HCT116 (cell line): ENCODE measurements around the gene BCL6. TPM values are rescaled to one million over a fixed set of nuclear protein-coding genes. Genes with fewer than 3 reads are reported as not detected.
A peak's percentile ranks its signal among the peaks of the same experiment; 100 is the strongest.

Experiments
- ATAC-seq: fragments of 200-7000 bp; cut with Tn5 transposase; 2 replicates; pipeline ENCODE4 v1.9.1; 2020; ENCODE audit warnings: mild to moderate bottlenecking, moderate library complexity
- BruUV-seq: library from RNA; stranded (reverse); fragments of 400-500 nt; replicated peaks from 2 replicates; lab custom pipeline; 2021; lab: Mats Ljungman, UMichigan
- CTCF ChIA-PET: fragments of 300-600 bp; sonication (Branson Sonifier 250); formaldehyde crosslinking; loops from one replicate; lab custom pipeline; 2021; ENCODE audit warnings: antibody characterized with exemption; lab: Charles Lee
- POLR2A ChIA-PET: fragments of 300-600, 350-600 bp; sonication (Branson Sonifier 250); formaldehyde crosslinking; loops from one replicate; lab custom pipeline; 2021; ENCODE audit warnings: antibody characterized with exemption; lab: Charles Lee
- RAD21 ChIA-PET, 2 experiments: fragments of 300-600 bp; sonication (Branson Sonifier 250); formaldehyde crosslinking; loops; one replicate each; lab custom pipeline; 2023; ENCODE audit warnings: low total read pairs in 2 of 2; ENCODE audit not compliant: uncharacterized antibody in 2 of 2, unreplicated experiment in 2 of 2, low non-redundant PET in 1 of 2; lab: Charles Lee
- DNase-seq: peaks from one replicate; pipeline ENCODE4 v3.0.0-alpha.2; 2010; ENCODE audit warnings: low read depth, low spot score
- H2AFZ ChIP-seq: fragments of 200-600 bp; shearing (Covaris generic), sonication (generic); 2 replicates; pipeline ENCODE4 v1.6.1; 2017; ENCODE audit warnings: low read depth, mixed run types, mixed read lengths, antibody characterized with exemption, low read length; ENCODE audit not compliant: poor library complexity, severe bottlenecking
- H3K27ac ChIP-seq: 2 replicates; pipeline ENCODE4 v1.5.1; 2012; ENCODE audit warnings: low read depth, low read length
- H3K27me3 ChIP-seq: fragments of 200-600 bp; sonication (generic); 2 replicates; pipeline ENCODE4 v1.6.1; 2016; ENCODE audit warnings: mixed run types, low read length, mixed read lengths; ENCODE audit not compliant: insufficient read depth
- H3K36me3 ChIP-seq, 2 experiments: fragments of 200-500 bp in 1 of 2; fragments of 200-600 bp in 1 of 2; sonication (Bioruptor generic) in 1 of 2; sonication (generic) in 1 of 2; 2 replicates each; pipeline versions ENCODE4 v1.5.1 to v1.6.1; 2014 to 2016; ENCODE audit warnings: low read length in 2 of 2, inconsistent platforms in 1 of 2, mixed read lengths in 1 of 2, mixed run types in 1 of 2; ENCODE audit not compliant: insufficient read depth in 2 of 2, control insufficient read depth in 1 of 2
- H3K4me1 ChIP-seq, 2 experiments: fragments of 200-600 bp in 1 of 2; sonication (generic) in 1 of 2; 2 replicates each; pipeline versions ENCODE4 v1.5.1 to v1.6.1; 2012 to 2017; ENCODE audit warnings: low read length in 2 of 2, inconsistent platforms in 1 of 2, mild to moderate bottlenecking in 1 of 2, mixed read lengths in 1 of 2, mixed run types in 1 of 2, moderate library complexity in 1 of 2; ENCODE audit not compliant: insufficient read depth in 2 of 2, control insufficient read depth in 1 of 2
- H3K4me2 ChIP-seq: fragments of 200-600 bp; sonication (generic); 2 replicates; pipeline ENCODE4 v1.6.1; 2017; ENCODE audit warnings: mixed run types, low read length, mixed read lengths
- H3K4me3 ChIP-seq, 2 experiments: fragments of 200-600 bp in 1 of 2; sonication (generic) in 1 of 2; replicated peaks in 1 of 2; 2 replicates each; pipeline ENCODE4 v1.5.1; 2011 to 2016; ENCODE audit warnings: low read length in 2 of 2, control low read depth in 1 of 2, low read depth in 1 of 2, mild to moderate bottlenecking in 1 of 2, mixed read lengths in 1 of 2, mixed run types in 1 of 2
- H3K79me2 ChIP-seq: fragments of 200-600 bp; sonication (generic); 2 replicates; pipeline ENCODE4 v1.6.1; 2017; ENCODE audit warnings: mild to moderate bottlenecking, mixed run types, low read length, moderate library complexity, mixed read lengths; ENCODE audit not compliant: insufficient read depth
- H3K9ac ChIP-seq: fragments of 200-600 bp; sonication (generic); 2 replicates; pipeline ENCODE4 v1.6.1; 2016; ENCODE audit warnings: low read length, mixed read lengths
- H3K9me2 ChIP-seq: fragments of 200-600 bp; sonication (generic), shearing (Covaris generic); 2 replicates; pipeline ENCODE4 v1.6.1; 2017; ENCODE audit warnings: mixed run types, mild to moderate bottlenecking, moderate library complexity; ENCODE audit not compliant: insufficient read depth
- H3K9me3 ChIP-seq, 2 experiments: fragments of 200-500 bp in 1 of 2; fragments of 200-600 bp in 1 of 2; sonication (Bioruptor generic) in 1 of 2; sonication (generic) in 1 of 2; 2 replicates each; pipeline ENCODE4 v1.6.1; 2014 to 2017; ENCODE audit warnings: low read length in 2 of 2, mixed read lengths in 2 of 2, inconsistent platforms in 1 of 2, low read depth in 1 of 2, mild to moderate bottlenecking in 1 of 2, mixed run types in 1 of 2, moderate library complexity in 1 of 2; ENCODE audit not compliant: control insufficient read depth in 1 of 2, insufficient read depth in 1 of 2
- H4K20me1 ChIP-seq: fragments of 200-600 bp; sonication (generic), shearing (Covaris generic); 2 replicates; pipeline ENCODE4 v1.6.1; 2017; ENCODE audit warnings: mixed run types, mild to moderate bottlenecking, moderate library complexity; ENCODE audit not compliant: insufficient read depth
- EGR1 ChIP-seq: IDR thresholded peaks from 2 replicates; pipeline ENCODE4 v1.6.1; 2012; ENCODE audit warnings: low read depth
- EZH2 ChIP-seq: fragments of 200-600 bp; sonication (generic); IDR thresholded peaks from 2 replicates; pipeline ENCODE4 v1.6.1; 2017; ENCODE audit warnings: antibody characterized with exemption, mixed run types
- MAX ChIP-seq: IDR thresholded peaks from 2 replicates; pipeline ENCODE4 v1.6.1; 2012
- POLR2A ChIP-seq: IDR thresholded peaks from 2 replicates; pipeline ENCODE4 v1.7.0; 2011; ENCODE audit warnings: borderline replicate concordance; ENCODE audit not compliant: insufficient read depth, insufficient read length; ENCODE audit errors: extremely low read depth
- POLR2AphosphoS5 ChIP-seq: IDR thresholded peaks from 2 replicates; pipeline ENCODE4 v1.6.1; 2011; ENCODE audit warnings: mild to moderate bottlenecking, low read depth, low read length, moderate library complexity
- RAD21 ChIP-seq: IDR thresholded peaks from 2 replicates; pipeline ENCODE4 v1.6.1; 2012; ENCODE audit warnings: low read depth, mild to moderate bottlenecking
- SIN3A ChIP-seq: IDR thresholded peaks from 2 replicates; pipeline ENCODE4 v1.6.1; 2012; ENCODE audit warnings: low read depth
- SP1 ChIP-seq: IDR thresholded peaks from 2 replicates; pipeline ENCODE4 v1.6.1; 2012; ENCODE audit warnings: low read depth
- YY1 ChIP-seq: IDR thresholded peaks from 2 replicates; pipeline ENCODE4 v1.6.1; 2011; ENCODE audit warnings: low read length, low read depth, moderate library complexity, mild to moderate bottlenecking; ENCODE audit not compliant: insufficient replicate concordance; ENCODE audit errors: extremely low read depth
- ZBTB33 ChIP-seq: IDR thresholded peaks from 2 replicates; pipeline ENCODE4 v1.6.1; 2011; ENCODE audit warnings: mild to moderate bottlenecking, low read length, moderate library complexity; ENCODE audit not compliant: insufficient replicate concordance; ENCODE audit errors: extremely low read depth
- ZFX ChIP-seq: fragments of 450-650 bp; IDR thresholded peaks from 2 replicates; pipeline ENCODE4 v1.6.1; 2017
- intact Hi-C: fragments of 100-400 bp; cut with micrococcal nuclease; formaldehyde crosslinking; loops from 2 replicates; pipeline ENCODE4 v1.10.0; 2022
- total RNA-seq: library from RNA; stranded (reverse); gene quantifications from one replicate; pipeline ENCODE4 v1.2.1, GENCODE V29; 2021; ENCODE audit not compliant: unreplicated experiment
- TF ChIP-seq, protein P1 (sequence below): IDR thresholded peaks from 2 replicates; pipeline ENCODE4 v1.6.1; 2012
- TF ChIP-seq, protein P2 (sequence below), 3 experiments: fragments of 200-600 bp in 1 of 3; sonication (generic) in 1 of 3; IDR thresholded peaks in 2 of 3; conservative IDR thresholded peaks in 1 of 3; 2 replicates each; pipeline ENCODE4 v1.5.1; 2012 to 2017; ENCODE audit warnings: low read depth in 2 of 3, low read length in 2 of 3, antibody characterized with exemption in 1 of 3, borderline replicate concordance in 1 of 3, control low read depth in 1 of 3, mild to moderate bottlenecking in 1 of 3, mixed read lengths in 1 of 3, mixed run types in 1 of 3, moderate library complexity in 1 of 3; ENCODE audit not compliant: insufficient read depth in 1 of 3

BCL6 gene
- total RNA-seq, 1 experiment from 2014 or later, result 17.5 TPM

- intact Hi-C loops, result loop anchor here (1.0 to 10.0 kb wide), 6 partner anchors 34 to 831 kb away; no protein-coding TSS in a partner anchor
- Histone ChIP-seq H3K4me2 (no peak overlapping the region), H3K27me3 (peaks cover 11% of the 10 kb centered on the region), H3K9ac (no peak overlapping the region), H3K4me1 (no peaks in the 10 kb centered on the region), H3K79me2 (no peaks in the 10 kb centered on the region), H3K9me3 (no peaks in the 10 kb centered on the region), H2AFZ (peak overlapping the region; percentile 58), H3K9me2 (no peaks in the 10 kb centered on the region), H4K20me1 (no peaks in the 10 kb centered on the region), H3K36me3 (no peaks in the 10 kb centered on the region), H3K27ac (no peak overlapping the region), H3K4me3 (no peak overlapping the region)
- no TSS peak for BruUV-seq
- RAD21 ChIA-PET, result interaction anchor here (0.9 to 2.8 kb wide), 10 partner anchors 34 to 460 kb away, joined by 3 to 64 read pairs (median 4); no protein-coding TSS in a partner anchor
- ATAC-seq, result peak; percentile 94
- peak; percentile 64 for DNase-seq
- POLR2A ChIA-PET, result interaction anchor here (1.7 kb wide), 1 partner anchor 360 kb away, joined by 14 read pairs; no protein-coding TSS in a partner anchor
- TF ChIP-seq YY1, result no peak
- TF ChIP-seq, protein P1, sequence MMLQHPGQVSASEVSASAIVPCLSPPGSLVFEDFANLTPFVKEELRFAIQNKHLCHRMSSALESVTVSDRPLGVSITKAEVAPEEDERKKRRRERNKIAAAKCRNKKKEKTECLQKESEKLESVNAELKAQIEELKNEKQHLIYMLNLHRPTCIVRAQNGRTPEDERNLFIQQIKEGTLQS, result no peak
- TF ChIP-seq SP1, result no peak
- no peak for TF ChIP-seq EZH2
- TF ChIP-seq, protein P2, sequence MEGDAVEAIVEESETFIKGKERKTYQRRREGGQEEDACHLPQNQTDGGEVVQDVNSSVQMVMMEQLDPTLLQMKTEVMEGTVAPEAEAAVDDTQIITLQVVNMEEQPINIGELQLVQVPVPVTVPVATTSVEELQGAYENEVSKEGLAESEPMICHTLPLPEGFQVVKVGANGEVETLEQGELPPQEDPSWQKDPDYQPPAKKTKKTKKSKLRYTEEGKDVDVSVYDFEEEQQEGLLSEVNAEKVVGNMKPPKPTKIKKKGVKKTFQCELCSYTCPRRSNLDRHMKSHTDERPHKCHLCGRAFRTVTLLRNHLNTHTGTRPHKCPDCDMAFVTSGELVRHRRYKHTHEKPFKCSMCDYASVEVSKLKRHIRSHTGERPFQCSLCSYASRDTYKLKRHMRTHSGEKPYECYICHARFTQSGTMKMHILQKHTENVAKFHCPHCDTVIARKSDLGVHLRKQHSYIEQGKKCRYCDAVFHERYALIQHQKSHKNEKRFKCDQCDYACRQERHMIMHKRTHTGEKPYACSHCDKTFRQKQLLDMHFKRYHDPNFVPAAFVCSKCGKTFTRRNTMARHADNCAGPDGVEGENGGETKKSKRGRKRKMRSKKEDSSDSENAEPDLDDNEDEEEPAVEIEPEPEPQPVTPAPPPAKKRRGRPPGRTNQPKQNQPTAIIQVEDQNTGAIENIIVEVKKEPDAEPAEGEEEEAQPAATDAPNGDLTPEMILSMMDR (IDR thresholded peaks at IDR 0.05 in 2 of 3, conservative IDR thresholded peaks at IDR 0.05 in 1 of 3; ENCODE audit: borderline replicate concordance in 1 of 3, insufficient read depth in 1 of 3, low read depth in 2 of 3, low read length in 2 of 3), result peak; percentile 85 to 92 (median 90)
- no peak for TF ChIP-seq POLR2A
- no peak for TF ChIP-seq SIN3A
- no peak for TF ChIP-seq ZBTB33
- no peak for TF ChIP-seq EGR1
- peak; percentile 92 for TF ChIP-seq RAD21
- no peak; the same call in 1 of the 2 replicates for TF ChIP-seq MAX
- TF ChIP-seq POLR2AphosphoS5, result no peak
- TF ChIP-seq ZFX, result no peak
- CTCF ChIA-PET, result interaction anchor here (0.6 to 9.6 kb wide), 37 partner anchors 8 to 1553 kb away, joined by 3 to 472 read pairs (median 5); no protein-coding TSS in a partner anchor
These were observed 65.5 kb downstream of the BCL6 start for GRCh38 chr3:187679638-187680396.
